H9 (cell line): ENCODE measurements around the gene NAA25. TPM values are rescaled to one million over a fixed set of nuclear protein-coding genes. Genes with fewer than 3 reads are reported as not detected.

Experiments used
- DNase-seq: peaks from one replicate; pipeline ENCODE4 v3.0.0-alpha.2; 2017
- H2AFZ ChIP-seq: one replicate; pipeline ENCODE4 v1.6.1; 2013; ENCODE audit warnings: mild to moderate bottlenecking, low read length, control low read depth, moderate library complexity
- H2AK5ac ChIP-seq: 2 replicates; pipeline ENCODE4 v1.6.1; 2013; ENCODE audit warnings: low read length, control low read depth, mixed read lengths; ENCODE audit not compliant: insufficient read length
- H2BK120ac ChIP-seq: one replicate; pipeline ENCODE4 v1.6.1; 2013; ENCODE audit warnings: low read depth, mild to moderate bottlenecking, low read length, control low read depth, inconsistent platforms; ENCODE audit not compliant: poor library complexity, severe bottlenecking
- H2BK12ac ChIP-seq: 2 replicates; pipeline ENCODE4 v1.6.1; 2013; ENCODE audit warnings: low read length, control low read depth, mixed read lengths, low read depth; ENCODE audit not compliant: insufficient read length
- H2BK15ac ChIP-seq: 2 replicates; pipeline ENCODE4 v1.6.1; 2013; ENCODE audit warnings: low read depth, low read length, control low read depth
- H2BK20ac ChIP-seq: one replicate; pipeline ENCODE4 v1.6.1; 2013; ENCODE audit warnings: low read depth, mild to moderate bottlenecking, low read length, control low read depth, inconsistent platforms; ENCODE audit not compliant: poor library complexity, severe bottlenecking
- H2BK5ac ChIP-seq: 2 replicates; pipeline ENCODE4 v1.6.1; 2013; ENCODE audit warnings: low read length, control low read depth, mixed read lengths; ENCODE audit not compliant: insufficient read length
- H3K14ac ChIP-seq: 2 replicates; pipeline ENCODE4 v1.6.1; 2013; ENCODE audit warnings: low read length, control low read depth; ENCODE audit not compliant: insufficient read depth
- H3K18ac ChIP-seq: 2 replicates; pipeline ENCODE4 v1.6.1; 2013; ENCODE audit warnings: low read depth, mild to moderate bottlenecking, mixed read lengths, low read length, control low read depth; ENCODE audit not compliant: insufficient read length
- H3K23ac ChIP-seq: 2 replicates; pipeline ENCODE4 v1.6.1; 2013; ENCODE audit warnings: low read length, control low read depth, mixed read lengths, low read depth; ENCODE audit not compliant: insufficient read length
- H3K23me2 ChIP-seq: 2 replicates; pipeline ENCODE4 v1.6.1; 2013; ENCODE audit warnings: low read depth, mild to moderate bottlenecking, mixed read lengths, low read length, control low read depth; ENCODE audit not compliant: insufficient read length, poor library complexity, severe bottlenecking
- H3K27ac ChIP-seq: 2 replicates; pipeline ENCODE4 v1.5.1; 2013; ENCODE audit warnings: low read length, control low read depth, mixed read lengths, low read depth; ENCODE audit not compliant: insufficient read length
- H3K27me3 ChIP-seq: 2 replicates; pipeline ENCODE4 v1.6.1; 2013; ENCODE audit warnings: low read length, control low read depth, inconsistent platforms; ENCODE audit not compliant: insufficient read depth
- H3K4ac ChIP-seq: 2 replicates; pipeline ENCODE4 v1.6.1; 2013; ENCODE audit warnings: low read depth, mild to moderate bottlenecking, control low read depth, inconsistent platforms, low read length, moderate library complexity
- H3K4me1 ChIP-seq: 2 replicates; pipeline ENCODE4 v1.6.1; 2013; ENCODE audit warnings: low read length, control low read depth, inconsistent platforms; ENCODE audit not compliant: insufficient read depth
- H3K4me2 ChIP-seq: 2 replicates; pipeline ENCODE4 v1.6.1; 2013; ENCODE audit warnings: low read length, control low read depth, mixed read lengths; ENCODE audit not compliant: insufficient read length, insufficient read depth
- H3K56ac ChIP-seq: 2 replicates; pipeline ENCODE4 v1.6.1; 2013; ENCODE audit warnings: low read depth, mild to moderate bottlenecking, mixed read lengths, low read length, control low read depth; ENCODE audit not compliant: insufficient read length
- H3K79me1 ChIP-seq: 2 replicates; pipeline ENCODE4 v1.6.1; 2013; ENCODE audit warnings: low read depth, mild to moderate bottlenecking, moderate library complexity, low read length, control low read depth, inconsistent platforms; ENCODE audit not compliant: insufficient read depth, poor library complexity, severe bottlenecking
- H3K79me2 ChIP-seq: 2 replicates; pipeline ENCODE4 v1.6.1; 2013; ENCODE audit warnings: low read length, control low read depth, inconsistent platforms; ENCODE audit not compliant: insufficient read depth
- H3K9ac ChIP-seq: 2 replicates; pipeline ENCODE4 v1.6.1; 2013; ENCODE audit warnings: low read length, control low read depth, mixed read lengths; ENCODE audit not compliant: insufficient read length; ENCODE audit errors: extremely low read depth
- H3K9me3 ChIP-seq: one replicate; pipeline ENCODE4 v1.6.1; 2013; ENCODE audit warnings: low read depth, low read length, inconsistent platforms; ENCODE audit not compliant: control insufficient read depth
- H3T11ph ChIP-seq: one replicate; pipeline ENCODE4 v1.6.1; 2013; ENCODE audit warnings: mild to moderate bottlenecking, low read length, control low read depth, inconsistent platforms
- H4K20me1 ChIP-seq: one replicate; pipeline ENCODE4 v1.6.1; 2013; ENCODE audit not compliant: control insufficient read depth, insufficient read length, insufficient read depth
- H4K5ac ChIP-seq: 2 replicates; pipeline ENCODE4 v1.6.1; 2013; ENCODE audit warnings: low read depth, mild to moderate bottlenecking, mixed read lengths, low read length, control low read depth; ENCODE audit not compliant: insufficient read length
- H4K8ac ChIP-seq: replicated peaks from 2 replicates; pipeline ENCODE4 v1.6.1; 2013; ENCODE audit warnings: low read length, control low read depth, mixed read lengths, low read depth; ENCODE audit not compliant: insufficient read length
- H4K91ac ChIP-seq: 2 replicates; pipeline ENCODE4 v1.6.1; 2013; ENCODE audit warnings: low read depth, mild to moderate bottlenecking, moderate library complexity, mixed read lengths, low read length, control low read depth; ENCODE audit not compliant: insufficient read length
- H3K27ac Mint-ChIP-seq, 3 experiments: 2 replicates in 2 of 3; 3 replicates in 1 of 3; pipeline ENCODE4 v1.8.0; 2020 to 2021; ENCODE audit warnings: mixed read lengths in 3 of 3, mild to moderate bottlenecking in 1 of 3, moderate library complexity in 1 of 3
- H3K27me3 Mint-ChIP-seq: 2 replicates; pipeline ENCODE4 v1.8.0; 2021; ENCODE audit warnings: low read depth, mild to moderate bottlenecking, moderate library complexity, mixed read lengths
- H3K36me3 Mint-ChIP-seq, 3 experiments: 2 replicates in 2 of 3; 3 replicates in 1 of 3; pipeline ENCODE4 v1.8.0; 2020 to 2021; ENCODE audit warnings: low read depth in 3 of 3, mixed read lengths in 3 of 3; ENCODE audit not compliant: insufficient read depth in 1 of 3
- H3K4me1 Mint-ChIP-seq, 2 experiments: 2 replicates each; pipeline ENCODE4 v1.8.0; 2020; ENCODE audit warnings: mixed read lengths in 2 of 2
- H3K4me3 Mint-ChIP-seq, 2 experiments: 2 replicates in 1 of 2; 3 replicates in 1 of 2; pipeline ENCODE4 v1.8.0; 2020 to 2021; ENCODE audit warnings: mild to moderate bottlenecking in 2 of 2, mixed read lengths in 2 of 2, moderate library complexity in 1 of 2
- H3K9me3 Mint-ChIP-seq, 2 experiments: 2 replicates in 1 of 2; 3 replicates in 1 of 2; pipeline ENCODE4 v1.8.0; 2020; ENCODE audit warnings: mild to moderate bottlenecking in 2 of 2, mixed read lengths in 2 of 2, moderate library complexity in 1 of 2
- WGBS: extraction: QIAGEN DNeasy Blood & Tissue Kit; methylation state at CpG from one replicate; pipeline ENCODE4 v1.1.7; 2013; ENCODE audit warnings: missing lambda C conversion rate, low lambda C conversion rate, mixed read lengths; ENCODE audit not compliant: insufficient read length; ENCODE audit errors: extremely low coverage; 5-methylcytosine and 5-hydroxymethylcytosine counted together
- total RNA-seq: library from RNA; stranded (reverse); gene quantifications from 2 replicates; pipeline ENCODE4 v1.2.1, GENCODE V29; 2021
- TF ChIP-seq, protein P1 (sequence below): fragments of 200-600 bp; sonication (generic); conservative IDR thresholded peaks from 3 replicates; pipeline ENCODE4 v1.8.0; 2021; ENCODE audit warnings: antibody characterized with exemption, mild to moderate bottlenecking

NAA25 gene
- total RNA-seq, 1 experiment from 2014 or later, result 57.1 TPM

DNA sequence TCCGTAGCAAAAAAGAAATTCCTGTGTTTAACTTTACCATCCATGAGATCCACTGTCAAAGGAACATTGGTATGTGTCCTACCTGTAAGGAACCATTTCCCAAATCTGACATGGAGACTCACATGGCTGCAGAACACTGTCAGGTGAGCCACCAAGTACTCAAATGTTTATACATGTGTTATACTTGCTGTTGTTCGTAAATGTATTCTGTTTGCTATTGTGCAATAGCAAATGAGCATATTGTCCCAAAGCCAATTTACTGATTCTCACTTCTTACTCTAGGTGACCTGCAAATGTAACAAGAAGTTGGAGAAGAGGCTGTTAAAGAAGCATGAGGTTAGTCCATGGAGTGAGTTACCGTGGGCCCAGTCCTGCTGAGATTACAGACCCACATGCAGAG, 26.1 kb upstream of the NAA25 start:
- Histone ChIP-seq H4K8ac (no peak overlapping the region), H3K23ac (no peak overlapping the region), H3K23me2 (no peaks in the 10 kb centered on the region), H4K5ac (no peak overlapping the region), H3K9ac (no peak overlapping the region), H2AK5ac (no peak overlapping the region), H2BK5ac (no peak overlapping the region), H2BK12ac (no peak overlapping the region), H3K27me3 (no peaks in the 10 kb centered on the region), H3K27ac (no peak overlapping the region), H3K79me1 (no peaks in the 10 kb centered on the region), H3K9me3 (no peaks in the 10 kb centered on the region), H2BK15ac (no peak overlapping the region), H3K18ac (no peak overlapping the region), H2BK20ac (no peak overlapping the region), H3T11ph (no peak overlapping the region), H3K14ac (no peak overlapping the region), H2BK120ac (no peak overlapping the region), H4K91ac (no peak overlapping the region), H3K4ac (no peak overlapping the region), H4K20me1 (no peaks in the 10 kb centered on the region), H3K4me2 (no peak overlapping the region), H3K56ac (no peak overlapping the region), H2AFZ (no peak overlapping the region), H3K79me2 (no peaks in the 10 kb centered on the region), H3K4me1 (no peaks in the 10 kb centered on the region)
- no peaks in the 10 kb centered on the region for H3K27me3 Mint-ChIP-seq
- TF ChIP-seq, protein P1, sequence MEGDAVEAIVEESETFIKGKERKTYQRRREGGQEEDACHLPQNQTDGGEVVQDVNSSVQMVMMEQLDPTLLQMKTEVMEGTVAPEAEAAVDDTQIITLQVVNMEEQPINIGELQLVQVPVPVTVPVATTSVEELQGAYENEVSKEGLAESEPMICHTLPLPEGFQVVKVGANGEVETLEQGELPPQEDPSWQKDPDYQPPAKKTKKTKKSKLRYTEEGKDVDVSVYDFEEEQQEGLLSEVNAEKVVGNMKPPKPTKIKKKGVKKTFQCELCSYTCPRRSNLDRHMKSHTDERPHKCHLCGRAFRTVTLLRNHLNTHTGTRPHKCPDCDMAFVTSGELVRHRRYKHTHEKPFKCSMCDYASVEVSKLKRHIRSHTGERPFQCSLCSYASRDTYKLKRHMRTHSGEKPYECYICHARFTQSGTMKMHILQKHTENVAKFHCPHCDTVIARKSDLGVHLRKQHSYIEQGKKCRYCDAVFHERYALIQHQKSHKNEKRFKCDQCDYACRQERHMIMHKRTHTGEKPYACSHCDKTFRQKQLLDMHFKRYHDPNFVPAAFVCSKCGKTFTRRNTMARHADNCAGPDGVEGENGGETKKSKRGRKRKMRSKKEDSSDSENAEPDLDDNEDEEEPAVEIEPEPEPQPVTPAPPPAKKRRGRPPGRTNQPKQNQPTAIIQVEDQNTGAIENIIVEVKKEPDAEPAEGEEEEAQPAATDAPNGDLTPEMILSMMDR, result no peak
- H3K4me1 Mint-ChIP-seq, result no peaks in the 10 kb centered on the region
- no peaks in the 10 kb centered on the region for H3K9me3 Mint-ChIP-seq
- H3K27ac Mint-ChIP-seq, result no peak overlapping the region
- no peak for DNase-seq
- WGBS, result no CpG with 5 or more reads among the region's 3 CpGs
- peaks cover 0 to 27% (median 4%) of the 10 kb centered on the region in 3 experiments; a peak in 4 of 7 replicates for H3K36me3 Mint-ChIP-seq
- H3K4me3 Mint-ChIP-seq, result no peak overlapping the region
